Liver (tissue), 3 donors: Measurements from ENCODE around the gene APOBEC3G.

Experiments
- ATF3 ChIP-seq: IDR thresholded peaks from 2 replicates; pipeline ENCODE4 v1.6.1; 2016; ENCODE audit warnings: antibody characterized with exemption
- CTCF ChIP-seq: fragments of 150-350 bp; IDR thresholded peaks from 2 replicates; pipeline ENCODE4 v1.5.1; 2017; ENCODE audit warnings: improper control_type of control experiment, low read depth, low read length; ENCODE audit not compliant: missing input control
- EGR1 ChIP-seq, 2 donors: IDR thresholded peaks; 2 replicates each; pipeline ENCODE4 v1.6.1; 2016 to 2018; ENCODE audit warnings: antibody characterized with exemption in 2 of 2, low read depth in 2 of 2
- GABPA ChIP-seq, 2 donors: IDR thresholded peaks in 1 of 2; conservative IDR thresholded peaks in 1 of 2; 2 replicates each; pipeline ENCODE4 v1.6.1; 2016; ENCODE audit warnings: antibody characterized with exemption in 2 of 2, mild to moderate bottlenecking in 1 of 2, moderate library complexity in 1 of 2
- JUND ChIP-seq, 2 donors: IDR thresholded peaks; 2 replicates each; pipeline ENCODE4 v1.6.1; 2016; ENCODE audit warnings: antibody characterized with exemption in 2 of 2
- MAX ChIP-seq: IDR thresholded peaks from 2 replicates; pipeline ENCODE4 v1.6.1; 2016; ENCODE audit warnings: antibody characterized with exemption
- RAD21 ChIP-seq, 2 donors: IDR thresholded peaks; 2 replicates each; pipeline ENCODE4 v1.6.1; 2016; ENCODE audit warnings: antibody characterized with exemption in 2 of 2, mild to moderate bottlenecking in 2 of 2
- REST ChIP-seq: IDR thresholded peaks from 2 replicates; pipeline ENCODE4 v1.6.1; 2016; ENCODE audit warnings: antibody characterized with exemption, mild to moderate bottlenecking
- RXRA ChIP-seq, 2 donors: IDR thresholded peaks; 2 replicates each; pipeline ENCODE4 v1.6.1; 2017 to 2018; ENCODE audit warnings: antibody characterized with exemption in 2 of 2, mild to moderate bottlenecking in 1 of 2
- TAF1 ChIP-seq: conservative IDR thresholded peaks from 2 replicates; pipeline ENCODE4 v1.6.1; 2016; ENCODE audit warnings: antibody characterized with exemption, mild to moderate bottlenecking
- YY1 ChIP-seq: IDR thresholded peaks from 2 replicates; pipeline ENCODE4 v1.6.1; 2016; ENCODE audit warnings: antibody characterized with exemption, mild to moderate bottlenecking
- ZBTB33 ChIP-seq: IDR thresholded peaks from 2 replicates; pipeline ENCODE4 v1.6.1; 2016; ENCODE audit warnings: antibody characterized with exemption
- donor health status: healthy.
- donor health status: healthy.

GRCh38 chr22:39094717-39095389, 17.8 kb downstream of the APOBEC3G start:
- no peak for TF ChIP-seq RAD21 (IDR thresholded peaks at IDR 0.05)
- TF ChIP-seq RXRA (IDR thresholded peaks at IDR 0.05), result no peak
- no peak for TF ChIP-seq CTCF
- no peak for TF ChIP-seq REST
- TF ChIP-seq JUND (IDR thresholded peaks at IDR 0.05), result no peak
- TF ChIP-seq GABPA (IDR thresholded peaks at IDR 0.05 in 1 of 2, conservative IDR thresholded peaks at IDR 0.05 in 1 of 2), result no peak
- TF ChIP-seq TAF1, result no peak
- no peak for TF ChIP-seq MAX
- no peak for TF ChIP-seq EGR1 (IDR thresholded peaks at IDR 0.05; ENCODE audit: low read depth in 2 of 2)
- TF ChIP-seq ATF3, result no peak
- no peak for TF ChIP-seq ZBTB33
- no peak for TF ChIP-seq YY1
